GM12892 (cell line): ENCODE measurements around the gene PIP5KL1.

ENCODE experiments used
- DNase-seq: peaks from one replicate; pipeline ENCODE4 v3.0.0; 2011; ENCODE audit not compliant: insufficient read length
- FAIRE-seq: peaks from 2 replicates; lab custom pipeline; 2011; peaks lifted over from hg19 to GRCh38; lab: Jason Lieb, UNC
- POLR2A ChIP-seq: IDR thresholded peaks from 2 replicates; pipeline ENCODE4 v1.6.1; 2011; ENCODE audit warnings: low read depth, low read length, control low read depth
- POLR2AphosphoS5 ChIP-seq: IDR thresholded peaks from 2 replicates; pipeline ENCODE4 v1.6.1; 2011; ENCODE audit warnings: low read depth, low read length, control low read depth
- TAF1 ChIP-seq: IDR thresholded peaks from 2 replicates; pipeline ENCODE4 v1.6.1; 2011; ENCODE audit warnings: low read depth, mild to moderate bottlenecking, control low read depth, low read length, borderline replicate concordance

PIP5KL1 gene

DNA sequence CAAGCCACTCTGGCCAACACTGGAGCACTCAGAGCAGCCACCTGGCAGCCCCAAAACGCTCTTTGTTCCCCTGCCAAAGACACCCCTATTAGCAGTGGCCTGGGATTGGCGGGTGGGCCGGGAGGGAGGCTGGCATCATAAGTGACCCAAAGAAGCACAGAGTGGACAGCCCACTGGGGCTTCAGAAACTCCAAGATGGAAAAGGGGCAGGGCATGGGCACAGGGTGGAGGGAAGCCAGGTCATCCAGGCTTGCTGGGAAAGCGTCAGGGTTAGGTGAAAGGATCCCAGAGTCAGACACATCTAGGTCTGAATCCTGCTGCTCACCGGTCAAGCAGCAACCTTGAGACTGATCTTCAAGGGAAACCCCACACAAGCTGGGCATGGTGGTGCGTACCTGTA is 35.4 kb upstream of the PIP5KL1 start:
- FAIRE-seq, result no peak
- TF ChIP-seq POLR2A, result no peak
- DNase-seq, result no peak

DNA sequence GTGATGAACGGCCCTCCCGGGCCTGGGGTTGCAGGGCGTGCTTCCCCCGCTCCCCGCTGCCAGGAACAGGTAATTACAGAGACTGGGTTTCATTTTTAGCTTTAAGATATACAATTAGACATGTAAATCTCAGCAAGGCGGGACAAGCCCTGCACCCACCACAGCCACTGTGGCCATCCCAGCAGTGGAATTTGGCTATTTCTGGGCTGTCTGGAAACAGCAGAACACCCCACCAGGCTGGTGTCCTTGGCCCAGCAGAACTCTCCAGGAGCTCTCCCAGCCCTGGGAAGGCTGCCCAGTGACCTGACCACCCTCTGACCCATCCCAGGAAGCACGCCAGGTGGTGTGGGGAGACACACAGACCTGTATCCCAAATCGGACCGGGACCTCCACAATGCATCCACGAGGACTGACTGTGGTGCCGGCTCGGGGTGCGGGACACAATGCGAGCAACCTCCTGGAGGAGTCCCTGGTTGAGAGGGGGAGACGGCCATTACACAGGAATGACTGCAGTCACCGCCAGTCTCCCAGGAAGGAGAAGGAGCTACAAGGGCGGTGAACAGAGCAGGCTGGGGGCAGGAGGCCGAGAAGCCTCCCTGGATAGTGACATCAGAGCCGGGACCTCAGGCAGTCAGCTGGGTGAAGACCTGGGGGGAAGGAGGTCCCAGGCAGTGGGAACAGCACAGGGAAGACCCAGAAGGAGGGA is 32.9 kb upstream of the PIP5KL1 start:
- DNase-seq (no peak), FAIRE-seq (no peak)
- TF ChIP-seq POLR2AphosphoS5, result no peak
- no peak for TF ChIP-seq POLR2A
- TF ChIP-seq TAF1, result no peak

DNA sequence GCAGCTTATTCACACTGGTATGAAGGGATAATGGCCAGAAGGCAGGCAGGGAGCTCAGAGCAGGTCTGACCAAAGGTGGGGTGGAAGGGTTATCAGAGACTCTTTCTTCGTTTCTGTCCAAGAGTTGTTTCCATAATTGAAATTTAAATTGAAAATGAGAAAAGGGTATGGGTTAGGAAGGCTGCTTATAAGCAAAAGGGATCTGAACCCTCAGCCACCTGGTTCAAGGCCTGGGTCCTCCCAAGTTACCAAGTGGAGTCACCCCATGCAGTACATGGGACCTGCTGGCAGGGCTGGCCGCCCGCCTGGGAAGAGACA is 32.4 kb upstream of the PIP5KL1 start:
- TF ChIP-seq POLR2AphosphoS5 (no peak), POLR2A (no peak), TAF1 (no peak)
- FAIRE-seq (no peak), DNase-seq (no peak)

GRCh38 chr9:127962278-127962677 is 31.7 kb upstream of the PIP5KL1 start:
- DNase-seq, result no peak
- TF ChIP-seq POLR2AphosphoS5, result no peak
- TF ChIP-seq POLR2A, result no peak
- TF ChIP-seq TAF1, result no peak
- no peak for FAIRE-seq

DNA sequence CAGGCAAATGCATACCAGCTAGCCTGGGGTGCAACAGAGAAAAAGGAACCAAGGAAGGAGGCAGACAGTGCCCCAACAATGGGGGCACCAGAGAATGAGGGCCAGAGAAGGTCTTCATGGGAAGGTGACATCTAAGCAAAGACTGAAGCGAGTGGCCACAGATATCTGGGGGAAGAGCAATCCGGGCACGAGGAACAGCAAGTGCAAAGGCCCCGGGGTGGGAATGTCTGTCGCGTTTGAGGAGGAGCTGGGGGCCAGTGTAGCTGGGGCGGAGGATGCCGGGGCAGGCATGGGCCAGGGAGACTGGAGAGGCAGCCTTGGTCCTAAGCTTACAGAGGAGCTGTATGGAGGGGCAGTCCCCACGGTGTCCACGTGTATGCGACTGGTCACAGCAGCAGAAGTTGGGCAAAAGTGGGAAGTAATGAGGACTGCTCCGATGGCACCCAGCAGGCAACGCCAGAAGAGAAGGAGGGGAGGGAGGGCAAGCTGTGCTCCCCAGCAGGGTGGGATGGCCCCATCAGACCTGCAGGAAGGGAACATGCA is 31.1 kb upstream of the PIP5KL1 start:
- no peak for DNase-seq
- FAIRE-seq, result no peak
- TF ChIP-seq POLR2A (no peak), TAF1 (no peak), POLR2AphosphoS5 (no peak)

GRCh38 chr9:127961155-127961490 is 30.5 kb upstream of the PIP5KL1 start:
- FAIRE-seq (no peak), DNase-seq (no peak)
- TF ChIP-seq POLR2A (no peak), TAF1 (no peak), POLR2AphosphoS5 (no peak)

GRCh38 chr9:127960410-127961154 is 30.0 kb upstream of the PIP5KL1 start:
- TF ChIP-seq POLR2A, result no peak
- FAIRE-seq, result no peak
- no peak for DNase-seq

DNA sequence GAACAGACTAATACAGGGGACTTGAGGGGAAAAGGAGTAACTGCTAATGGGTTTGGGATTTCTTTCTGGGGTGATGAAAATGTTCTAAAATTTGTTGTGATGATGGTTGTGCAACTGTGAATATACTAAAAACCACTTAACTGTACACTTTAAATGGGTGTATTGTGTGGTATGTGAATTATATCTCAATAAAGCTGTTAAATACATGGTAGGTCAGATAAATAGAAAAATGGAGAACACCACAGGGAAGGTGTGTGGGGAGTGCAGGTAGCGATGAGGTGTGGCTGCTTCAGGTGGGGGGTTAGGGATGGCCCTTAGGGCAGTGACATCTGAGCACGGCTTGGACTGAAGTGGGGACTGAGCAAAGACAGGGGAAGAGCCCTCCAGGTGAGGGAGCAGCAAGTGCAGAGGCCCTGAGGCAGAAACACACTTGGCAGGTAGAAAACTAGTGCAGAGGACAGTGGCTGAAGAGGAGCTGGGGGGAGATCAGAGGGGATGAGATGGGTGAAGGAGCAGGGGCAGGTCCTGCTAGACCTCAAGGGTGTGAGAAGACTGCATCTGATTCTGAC is 29.3 kb upstream of the PIP5KL1 start:
- no peak for TF ChIP-seq POLR2AphosphoS5
- TF ChIP-seq TAF1, result no peak
- TF ChIP-seq POLR2A, result no peak
- no peak for FAIRE-seq
- DNase-seq, result no peak

- no peak for FAIRE-seq
- no peak for DNase-seq
Measured at GRCh38 chr9:127959398-127959797, 28.8 kb upstream of the PIP5KL1 start.

GRCh38 chr9:127958728-127959127 is 28.2 kb upstream of the PIP5KL1 start:
- FAIRE-seq (no peak), DNase-seq (no peak)
- no peak for TF ChIP-seq TAF1
- no peak for TF ChIP-seq POLR2AphosphoS5
- TF ChIP-seq POLR2A, result no peak

More at GRCh38 chr9:127959398-127959797, 28.8 kb upstream of the PIP5KL1 start:
- TF ChIP-seq TAF1 (no peak), POLR2AphosphoS5 (no peak), POLR2A (no peak)

- FAIRE-seq (no peak), DNase-seq (peak; percentile 84)
- no peak for TF ChIP-seq POLR2A
- no peak for TF ChIP-seq TAF1
- no peak for TF ChIP-seq POLR2AphosphoS5
Measured at GRCh38 chr9:127955294-127956015, 24.9 kb upstream of the PIP5KL1 start.

- TF ChIP-seq POLR2AphosphoS5 (no peak), TAF1 (no peak), POLR2A (no peak)
- no peak for FAIRE-seq
Measured at GRCh38 chr9:127954831-127955293, 24.3 kb upstream of the PIP5KL1 start.

More at GRCh38 chr9:127954831-127955293, 24.3 kb upstream of the PIP5KL1 start:
- no peak for DNase-seq
